Uterine smooth muscle cell (primary cell): ENCODE measurements around the gene BOLA1. TPM values are rescaled to one million over a fixed set of nuclear protein-coding genes. Genes with fewer than 3 reads are reported as not detected.

Experiments
- total RNA-seq: library from RNA; depleted of rRNA; stranded (reverse); fragments of >200 nt; gene quantifications from 2 replicates; pipeline ENCODE4 v1.2.3, GENCODE V29; 2014

BOLA1 gene
- 12.4 and 13.1 TPM in 2 replicates for total RNA-seq

GRCh38 chr1:149899460-149900284 is at the start of gene BOLA1:
BOLA1 (plus strand) TSS chr1:149899568; CDS start chr1:149900060, 492 bp downstream.

DNA sequence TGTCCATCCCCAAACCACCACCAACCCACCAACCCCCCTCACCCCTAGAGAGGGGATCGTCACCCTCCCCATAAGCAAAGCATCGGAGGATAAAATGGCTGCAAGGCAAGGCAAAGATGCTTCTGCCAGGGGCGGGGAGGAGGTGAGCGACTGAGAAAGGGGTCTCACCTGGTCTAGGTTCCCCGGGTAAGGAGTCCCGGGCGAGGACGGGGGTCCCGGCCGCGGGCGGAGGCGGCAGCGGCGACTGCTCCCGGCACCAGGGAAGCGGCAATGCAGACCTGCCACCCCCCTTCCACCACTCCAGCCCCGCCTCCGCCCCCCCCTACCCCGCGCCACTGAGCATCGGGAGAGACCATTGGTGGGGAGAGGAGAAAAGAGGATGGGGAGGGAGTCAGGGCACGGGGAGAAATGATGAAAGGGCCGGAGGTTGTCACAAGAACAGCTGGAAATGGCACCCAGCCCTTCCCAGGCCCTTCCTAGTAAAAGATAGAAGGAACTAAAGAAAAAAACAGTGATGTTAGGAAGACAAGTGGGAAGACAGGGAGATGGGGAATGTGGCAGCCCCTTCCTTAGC is 18.3 kb downstream of the BOLA1 start, which contains the start of gene SV2A:
Gene SV2A (minus strand): TSS at position 274 of the 574 bp plus-strand sequence. CDS start 4,004 bp downstream, outside the sequence.

DNA sequence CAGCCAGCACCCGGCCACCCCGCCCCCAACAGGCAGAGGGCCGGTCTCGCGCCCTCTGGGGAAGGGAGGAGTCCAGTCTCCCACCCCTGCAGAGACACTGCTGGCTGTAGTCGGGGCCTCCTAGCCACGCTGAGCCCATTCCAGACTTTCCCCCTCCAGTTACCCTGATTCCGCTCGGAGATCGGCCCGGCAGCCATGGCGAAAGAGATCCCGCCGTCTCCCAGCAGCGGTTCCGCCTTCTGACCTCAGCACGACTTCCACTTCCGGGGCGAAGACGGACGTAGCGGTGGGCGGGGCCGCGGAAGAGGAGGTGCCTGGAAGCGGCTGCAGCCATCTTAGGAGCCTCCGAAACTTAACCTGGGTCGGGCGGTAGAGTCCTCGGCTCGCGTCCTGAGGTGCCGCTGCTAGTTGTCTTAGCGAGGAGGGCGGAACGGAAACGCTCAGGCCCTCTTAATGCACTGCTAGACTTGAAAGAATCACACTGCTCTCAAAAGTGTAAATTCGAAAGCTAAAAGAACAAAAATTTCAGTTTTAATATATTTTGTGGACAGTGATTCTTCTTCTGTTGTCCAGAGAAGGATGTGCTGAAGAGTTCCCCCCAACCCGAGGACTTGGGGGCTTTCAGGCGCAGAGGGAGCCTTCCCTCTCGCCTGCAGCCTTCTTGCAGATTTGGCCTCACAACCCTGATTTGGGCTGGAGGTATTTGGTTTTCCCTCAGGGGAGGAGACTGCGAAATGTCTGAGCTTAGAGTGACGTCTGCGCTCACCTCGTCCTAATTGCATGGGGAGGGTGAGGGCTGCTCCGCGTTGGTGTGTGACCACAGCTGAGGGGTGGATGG is 28.4 kb downstream of the BOLA1 start, which contains the start of gene SF3B4:
Gene SF3B4 (minus strand): TSS at position 241 of the 838 bp plus-strand sequence. CDS start 44 bp downstream, at position 197.

DNA sequence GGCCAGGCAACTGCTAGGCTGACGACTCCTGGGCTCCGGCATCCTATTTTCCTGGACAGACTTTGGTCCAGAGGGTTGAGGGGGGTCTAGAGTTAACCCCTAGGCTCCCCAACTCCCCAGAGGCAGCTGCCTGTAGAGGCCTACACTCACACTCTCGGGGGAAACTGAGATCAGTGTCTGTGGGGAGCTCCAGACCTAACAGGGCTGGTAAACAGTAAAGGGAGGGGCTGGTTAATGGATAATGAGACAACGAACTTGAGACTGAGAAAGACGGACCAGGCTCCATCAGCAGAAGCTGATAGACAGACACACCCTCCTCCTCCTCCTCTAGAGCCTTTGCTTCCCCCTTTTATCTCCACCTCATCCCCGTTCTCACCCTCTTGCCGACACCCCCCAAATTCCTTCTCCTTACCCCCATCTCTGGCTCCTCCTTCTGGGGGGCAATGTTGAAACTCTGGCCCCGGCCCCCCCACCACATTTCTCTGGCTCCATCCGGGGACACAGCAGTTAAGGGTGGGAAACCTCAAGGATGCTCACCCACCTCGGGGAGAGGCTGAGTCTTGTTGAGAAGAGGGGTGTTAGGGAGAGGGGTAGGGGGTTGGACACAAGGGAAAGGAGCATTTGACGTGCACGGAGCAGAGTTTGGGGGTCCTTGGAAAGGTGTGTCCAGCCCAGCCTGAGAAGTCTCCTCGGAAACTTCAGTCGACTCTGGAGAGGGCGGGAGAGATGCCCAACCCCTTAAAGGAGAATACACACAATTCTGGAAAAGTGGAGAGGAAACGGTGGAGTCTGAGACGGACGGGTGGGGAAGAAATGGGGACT is 37.0 kb downstream of the BOLA1 start, which contains the start of gene MTMR11:
Gene MTMR11 (minus strand): TSS at position 710 of the 822 bp plus-strand sequence. CDS start 232 bp downstream, at position 478.

Other genes starting within 250 kb of the BOLA1 start
- not detected in 2 replicates for gene FCGR1A, start 116.9 kb upstream of the BOLA1 start, total RNA-seq
- gene SV2A, start 18.3 kb downstream of the BOLA1 start, total RNA-seq: 23.2 and 39.7 TPM in 2 replicates
- 5.9 and 11.5 TPM in 2 replicates for gene SF3B4, start 28.2 kb downstream of the BOLA1 start, total RNA-seq
- 4.9 and 7.2 TPM in 2 replicates for gene MTMR11, start 37.3 kb downstream of the BOLA1 start, total RNA-seq
- 22.7 and 26.1 TPM in 2 replicates for gene OTUD7B, start 111.2 kb downstream of the BOLA1 start, total RNA-seq
- 40.5 and 44.0 TPM in 2 replicates for gene VPS45, start 168.2 kb downstream of the BOLA1 start, total RNA-seq